ENCODE data around the gene RTL1.

Gene RTL1

DNA sequence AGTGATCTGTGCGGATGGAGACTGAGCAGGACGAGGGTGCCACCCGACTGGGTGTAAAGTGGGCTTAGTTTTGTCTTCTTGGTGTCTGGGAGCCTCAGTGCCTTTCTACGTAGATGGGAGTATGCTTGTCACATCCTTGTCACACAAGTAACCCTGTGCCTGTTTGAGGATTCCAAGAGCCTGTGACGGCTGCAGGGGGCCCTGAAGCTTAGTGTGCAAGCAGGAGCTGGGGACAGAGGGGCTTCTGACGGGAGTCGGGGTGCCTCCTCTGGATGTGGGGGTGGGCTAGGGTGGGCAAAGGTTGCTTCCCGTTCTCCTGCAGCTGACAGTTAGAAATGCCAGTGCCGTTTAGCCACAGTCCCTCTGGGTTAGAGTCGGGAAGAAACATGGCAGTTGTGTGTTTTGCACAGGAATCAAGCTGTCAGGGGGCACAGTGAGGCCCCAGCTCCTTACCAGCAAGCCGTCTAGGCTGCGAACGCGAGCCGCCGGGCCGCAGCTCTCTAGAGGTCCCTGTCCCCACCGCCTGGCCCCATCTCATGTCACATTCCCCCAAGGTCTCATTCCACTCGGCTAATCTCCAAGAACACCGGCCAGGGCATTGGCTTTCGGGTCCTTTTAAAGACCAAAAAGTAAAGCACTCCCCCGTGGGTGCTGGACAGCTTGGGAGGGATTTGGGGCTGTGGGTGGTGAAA is 7.0 kb downstream of the RTL1 start:
- Histone ChIP-seq H3K27me3 (ENCODE audit: control insufficient read depth in 1 of 2, insufficient read depth in 2 of 2, low read length in 2 of 2) (peaks cover 0 to 16% of the 10 kb centered on the region in 2 donors), H3K4me1 (ENCODE audit: insufficient read depth, low read length) (peaks cover 17% of the 10 kb centered on the region), H3K36me3 (ENCODE audit: insufficient read depth, low read length) (no peaks in the 10 kb centered on the region)

DNA sequence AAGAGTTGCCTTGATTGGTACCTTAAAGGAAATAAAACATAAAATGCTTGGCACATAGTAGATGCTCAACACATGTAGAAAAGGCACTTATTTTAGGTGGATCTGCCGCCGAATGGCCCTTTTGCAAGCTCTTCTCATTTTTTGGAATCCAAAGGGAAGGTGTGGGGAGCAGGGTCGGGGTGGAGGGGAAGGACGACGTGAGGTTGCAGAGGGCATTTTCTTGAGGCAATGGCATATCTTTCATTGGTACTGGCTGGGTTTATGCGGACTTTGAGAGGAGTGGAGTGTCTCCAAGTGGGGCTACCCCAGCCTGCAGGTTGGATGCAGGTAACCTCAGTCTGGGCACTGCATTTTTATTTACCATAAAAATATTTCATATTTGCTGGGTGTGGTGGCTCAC is 8.1 kb downstream of the RTL1 start:
- H3K9me3 ChIP-seq (ENCODE audit: low read length): no peaks in the 10 kb centered on the region
- H3K36me3 ChIP-seq (ENCODE audit: insufficient read depth, low read length): no peaks in the 10 kb centered on the region
- H3K27me3 ChIP-seq (ENCODE audit: control insufficient read depth in 1 of 2, insufficient read depth in 2 of 2, low read length in 2 of 2): peaks cover 0 to 13% of the 10 kb centered on the region in 2 donors
- H3K4me1 ChIP-seq (ENCODE audit: insufficient read depth, low read length): peaks cover 17% of the 10 kb centered on the region
- no peak overlapping the region for H3K9ac ChIP-seq (ENCODE audit: low read length)
- no peak overlapping the region for H3K4me3 ChIP-seq (ENCODE audit: low read depth in 1 of 2, low read length in 2 of 2)
- H3K27ac ChIP-seq (ENCODE audit: low read depth, low read length): no peak overlapping the region

More for the DNA sequence above, 7.0 kb downstream of the RTL1 start:
- H3K9me3 ChIP-seq (ENCODE audit: low read length): no peaks in the 10 kb centered on the region
- no peak overlapping the region for H3K27ac ChIP-seq (ENCODE audit: low read depth, low read length)
- H3K9ac ChIP-seq (ENCODE audit: low read length): no peak overlapping the region
- no peak overlapping the region for H3K4me3 ChIP-seq (ENCODE audit: low read depth in 1 of 2, low read length in 2 of 2)

DNA sequence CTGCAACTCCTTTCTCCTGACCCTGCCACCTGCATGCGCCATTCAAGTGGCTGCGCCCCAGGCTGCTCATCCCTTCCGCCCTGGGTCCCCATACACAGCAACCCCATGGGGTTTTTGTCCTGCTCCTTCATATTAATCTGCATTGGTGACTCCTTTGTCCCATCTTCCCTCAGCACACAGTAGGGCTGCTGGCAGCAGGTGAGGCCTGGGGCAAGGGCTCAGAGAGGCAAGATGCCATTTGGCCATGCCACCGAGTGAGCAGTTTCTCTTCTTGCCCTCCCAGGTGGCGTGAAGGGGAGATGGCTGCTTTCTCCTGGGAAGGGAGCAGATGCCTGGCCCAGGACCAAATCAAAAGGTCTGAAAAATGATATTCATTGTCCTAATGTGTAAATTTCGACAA is 9.1 kb downstream of the RTL1 start:
- H3K27me3 ChIP-seq (ENCODE audit: control insufficient read depth in 1 of 2, insufficient read depth in 2 of 2, low read length in 2 of 2): peaks cover 0 to 13% of the 10 kb centered on the region in 2 donors
- H3K4me1 ChIP-seq (ENCODE audit: insufficient read depth, low read length): peaks cover 7% of the 10 kb centered on the region
- no peak overlapping the region for H3K9ac ChIP-seq (ENCODE audit: low read length)
- H3K27ac ChIP-seq (ENCODE audit: low read depth, low read length): no peak overlapping the region
- no peaks in the 10 kb centered on the region for H3K9me3 ChIP-seq (ENCODE audit: low read length)
- H3K36me3 ChIP-seq (ENCODE audit: insufficient read depth, low read length): no peaks in the 10 kb centered on the region
- no peak overlapping the region for H3K4me3 ChIP-seq (ENCODE audit: low read depth in 1 of 2, low read length in 2 of 2)

DNA sequence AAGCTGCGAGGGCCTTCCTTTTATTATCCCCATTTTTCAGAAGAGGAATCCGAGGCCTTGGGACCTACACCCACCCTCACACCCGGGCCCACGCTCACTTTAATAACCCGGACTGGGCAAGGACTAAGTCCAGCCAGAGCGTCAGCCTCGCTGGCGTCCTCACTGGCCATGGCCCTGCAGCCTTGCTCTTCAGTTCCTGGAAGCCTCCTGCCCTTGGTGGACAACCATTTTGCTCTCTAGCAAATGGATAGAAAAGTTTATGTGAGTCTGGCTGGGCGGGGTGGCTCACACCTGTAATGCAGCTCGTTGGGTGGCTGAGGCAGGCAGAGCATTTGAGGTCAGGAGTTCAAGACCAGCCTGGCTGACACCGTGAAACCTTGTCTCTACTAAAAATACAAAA is 9.8 kb downstream of the RTL1 start:
- H3K4me1 ChIP-seq (ENCODE audit: insufficient read depth, low read length): peaks cover under 1% of the 10 kb centered on the region
- no peaks in the 10 kb centered on the region for H3K36me3 ChIP-seq (ENCODE audit: insufficient read depth, low read length)
- H3K9ac ChIP-seq (ENCODE audit: low read length): no peak overlapping the region
- no peak overlapping the region for H3K27ac ChIP-seq (ENCODE audit: low read depth, low read length)
- peaks cover 0 to 13% of the 10 kb centered on the region in 2 donors for H3K27me3 ChIP-seq (ENCODE audit: control insufficient read depth in 1 of 2, insufficient read depth in 2 of 2, low read length in 2 of 2)
- H3K9me3 ChIP-seq (ENCODE audit: low read length): no peaks in the 10 kb centered on the region
- H3K4me3 ChIP-seq (ENCODE audit: low read depth in 1 of 2, low read length in 2 of 2): no peak overlapping the region

DNA sequence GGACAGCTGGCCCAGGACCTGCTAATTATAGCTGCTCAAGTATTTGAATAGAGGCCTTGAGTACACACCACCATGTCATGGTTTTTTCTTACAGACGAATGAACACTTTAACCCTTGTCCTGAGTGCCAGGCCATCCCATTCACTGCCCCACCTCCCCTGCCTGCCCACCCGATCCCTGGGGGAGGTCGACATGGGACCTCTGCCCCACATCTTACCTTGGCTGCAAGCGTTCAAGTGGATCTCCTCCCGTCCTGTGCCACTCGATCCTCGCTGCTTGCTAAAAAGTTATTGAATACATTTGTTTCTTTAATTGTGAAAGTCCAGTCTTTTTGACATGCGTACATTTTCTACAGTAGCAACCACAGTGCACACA is 10.3 kb downstream of the RTL1 start:
- Histone ChIP-seq H3K36me3 (ENCODE audit: insufficient read depth, low read length) (no peaks in the 10 kb centered on the region), H3K27me3 (ENCODE audit: control insufficient read depth in 1 of 2, insufficient read depth in 2 of 2, low read length in 2 of 2) (peaks cover 0 to 13% of the 10 kb centered on the region in 2 donors), H3K4me3 (ENCODE audit: low read depth in 1 of 2, low read length in 2 of 2) (no peak overlapping the region), H3K27ac (ENCODE audit: low read depth, low read length) (no peak overlapping the region), H3K4me1 (ENCODE audit: insufficient read depth, low read length) (no peaks in the 10 kb centered on the region), H3K9me3 (ENCODE audit: low read length) (no peaks in the 10 kb centered on the region), H3K9ac (ENCODE audit: low read length) (no peak overlapping the region)

DNA sequence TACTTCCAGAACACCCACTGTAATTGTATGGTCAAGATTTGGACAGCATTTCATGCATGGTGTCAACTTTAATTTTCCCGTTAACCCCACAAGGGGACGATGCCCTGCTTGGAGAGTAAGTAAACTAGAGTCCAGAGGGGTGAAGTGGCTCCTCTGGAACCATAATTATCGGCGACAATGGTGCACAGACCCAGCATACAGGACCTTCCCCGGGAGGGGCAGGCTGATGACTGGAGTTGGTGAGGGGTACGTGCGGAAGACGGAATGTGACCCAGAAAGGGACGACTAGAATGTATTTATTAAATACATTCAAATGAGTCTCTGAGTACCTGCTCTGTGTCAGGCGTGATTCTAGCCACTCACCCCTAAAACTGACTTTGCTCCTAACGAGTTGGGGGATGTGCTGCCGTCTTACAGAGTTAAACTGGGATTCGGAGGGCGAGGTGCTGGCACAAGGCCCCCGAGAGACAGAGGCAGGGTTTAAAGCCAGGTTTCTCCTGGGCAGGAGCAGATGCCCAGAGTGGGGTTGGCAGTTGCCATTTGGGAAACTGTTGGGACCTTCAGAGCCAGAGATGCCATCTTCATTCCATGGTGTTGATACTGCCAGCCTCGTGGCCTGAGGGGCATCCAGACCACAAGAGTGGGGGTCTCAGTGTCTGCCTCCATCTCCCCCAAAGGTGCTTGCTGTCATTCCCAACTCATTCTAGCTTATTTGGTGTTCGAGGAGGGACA is 10.9 kb downstream of the RTL1 start:
- H3K9me3 ChIP-seq (ENCODE audit: low read length): no peaks in the 10 kb centered on the region
- H3K27me3 ChIP-seq (ENCODE audit: control insufficient read depth in 1 of 2, insufficient read depth in 2 of 2, low read length in 2 of 2): peaks cover 0 to 13% of the 10 kb centered on the region in 2 donors
- H3K4me1 ChIP-seq (ENCODE audit: insufficient read depth, low read length): no peaks in the 10 kb centered on the region
- H3K9ac ChIP-seq (ENCODE audit: low read length): no peak overlapping the region
- H3K4me3 ChIP-seq (ENCODE audit: low read depth in 1 of 2, low read length in 2 of 2): no peak overlapping the region
- no peaks in the 10 kb centered on the region for H3K36me3 ChIP-seq (ENCODE audit: insufficient read depth, low read length)
- H3K27ac ChIP-seq (ENCODE audit: low read depth, low read length): no peak overlapping the region

DNA sequence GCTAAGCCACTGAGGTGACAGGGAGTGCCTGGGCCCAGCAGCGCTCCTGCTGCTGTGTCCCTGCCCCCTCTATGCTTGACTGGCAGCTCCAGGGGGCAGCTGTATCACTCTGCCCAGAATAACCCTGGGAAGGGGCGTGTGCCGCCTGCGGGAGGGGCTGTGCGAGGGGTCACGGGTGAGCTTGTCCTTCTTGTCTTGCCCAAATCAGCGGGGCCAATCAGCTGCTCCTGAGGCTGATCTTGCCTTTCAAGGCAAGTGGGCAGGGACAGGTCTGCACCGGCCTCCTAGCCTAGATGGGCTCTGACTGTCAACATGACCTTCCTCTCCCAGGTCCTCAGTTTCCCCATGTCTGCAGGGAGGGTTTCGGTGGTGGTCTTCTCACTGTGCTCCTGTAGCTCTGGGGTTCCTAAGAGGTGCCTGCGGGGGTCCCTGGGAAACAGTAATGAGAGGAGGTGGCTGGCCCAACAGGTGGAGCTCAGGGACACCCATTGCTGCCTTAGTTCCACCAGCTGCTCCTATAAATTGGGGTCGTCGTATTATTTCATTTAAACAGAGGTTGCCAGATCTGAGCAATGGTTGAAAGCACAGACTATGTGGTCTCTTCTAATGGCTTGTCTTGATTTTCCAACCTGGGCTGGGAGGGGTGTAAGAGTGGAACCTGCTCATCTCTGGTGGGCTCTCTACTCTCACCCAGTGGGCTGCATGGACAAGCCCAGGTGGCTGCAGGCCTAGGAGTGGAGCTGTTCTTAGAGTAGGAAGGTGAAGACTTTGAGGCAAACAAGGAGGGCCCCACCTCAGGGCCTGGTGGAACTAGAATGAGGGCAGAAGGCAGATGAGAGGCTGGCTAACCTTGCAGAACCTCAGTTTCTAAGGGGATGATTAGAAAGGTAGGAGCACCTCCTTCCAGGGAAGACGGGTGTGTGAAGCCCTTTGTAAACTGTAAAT is 11.7 kb downstream of the RTL1 start:
- Histone ChIP-seq H3K9ac (ENCODE audit: low read length) (no peak overlapping the region), H3K36me3 (ENCODE audit: insufficient read depth, low read length) (no peaks in the 10 kb centered on the region), H3K27me3 (ENCODE audit: control insufficient read depth in 1 of 2, insufficient read depth in 2 of 2, low read length in 2 of 2) (peaks cover 0 to 13% of the 10 kb centered on the region in 2 donors), H3K4me3 (ENCODE audit: low read depth in 1 of 2, low read length in 2 of 2) (no peak overlapping the region), H3K27ac (ENCODE audit: low read depth, low read length) (no peak overlapping the region), H3K9me3 (ENCODE audit: low read length) (no peaks in the 10 kb centered on the region), H3K4me1 (ENCODE audit: insufficient read depth, low read length) (no peaks in the 10 kb centered on the region)

DNA sequence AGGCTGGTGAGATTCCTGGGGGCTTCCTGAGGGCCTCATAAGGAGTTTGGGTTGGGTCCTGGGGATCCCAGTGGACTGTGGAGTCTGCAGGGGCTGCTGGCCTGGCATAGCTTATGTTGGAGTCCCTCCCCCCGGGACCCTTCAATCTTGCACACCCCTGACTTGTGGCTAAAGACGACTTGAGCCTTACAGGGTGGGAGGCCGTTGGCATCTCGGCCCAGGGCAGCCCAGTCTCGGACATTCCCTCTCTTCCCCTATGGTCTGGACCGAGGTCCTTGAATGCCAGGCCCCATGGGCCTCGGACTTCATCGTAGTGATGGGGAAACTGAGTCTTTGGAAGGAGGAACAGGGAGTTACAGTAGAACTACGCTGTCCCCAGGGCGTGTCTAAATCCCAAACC is 12.5 kb downstream of the RTL1 start:
- no peaks in the 10 kb centered on the region for H3K36me3 ChIP-seq (ENCODE audit: insufficient read depth, low read length)
- H3K9me3 ChIP-seq (ENCODE audit: low read length): no peaks in the 10 kb centered on the region
- no peak overlapping the region for H3K9ac ChIP-seq (ENCODE audit: low read length)
- H3K27ac ChIP-seq (ENCODE audit: low read depth, low read length): no peak overlapping the region
- H3K4me3 ChIP-seq (ENCODE audit: low read depth in 1 of 2, low read length in 2 of 2): no peak overlapping the region
- peaks cover 0 to 13% of the 10 kb centered on the region in 2 donors for H3K27me3 ChIP-seq (ENCODE audit: control insufficient read depth in 1 of 2, insufficient read depth in 2 of 2, low read length in 2 of 2)
- H3K4me1 ChIP-seq (ENCODE audit: insufficient read depth, low read length): no peaks in the 10 kb centered on the region

DNA sequence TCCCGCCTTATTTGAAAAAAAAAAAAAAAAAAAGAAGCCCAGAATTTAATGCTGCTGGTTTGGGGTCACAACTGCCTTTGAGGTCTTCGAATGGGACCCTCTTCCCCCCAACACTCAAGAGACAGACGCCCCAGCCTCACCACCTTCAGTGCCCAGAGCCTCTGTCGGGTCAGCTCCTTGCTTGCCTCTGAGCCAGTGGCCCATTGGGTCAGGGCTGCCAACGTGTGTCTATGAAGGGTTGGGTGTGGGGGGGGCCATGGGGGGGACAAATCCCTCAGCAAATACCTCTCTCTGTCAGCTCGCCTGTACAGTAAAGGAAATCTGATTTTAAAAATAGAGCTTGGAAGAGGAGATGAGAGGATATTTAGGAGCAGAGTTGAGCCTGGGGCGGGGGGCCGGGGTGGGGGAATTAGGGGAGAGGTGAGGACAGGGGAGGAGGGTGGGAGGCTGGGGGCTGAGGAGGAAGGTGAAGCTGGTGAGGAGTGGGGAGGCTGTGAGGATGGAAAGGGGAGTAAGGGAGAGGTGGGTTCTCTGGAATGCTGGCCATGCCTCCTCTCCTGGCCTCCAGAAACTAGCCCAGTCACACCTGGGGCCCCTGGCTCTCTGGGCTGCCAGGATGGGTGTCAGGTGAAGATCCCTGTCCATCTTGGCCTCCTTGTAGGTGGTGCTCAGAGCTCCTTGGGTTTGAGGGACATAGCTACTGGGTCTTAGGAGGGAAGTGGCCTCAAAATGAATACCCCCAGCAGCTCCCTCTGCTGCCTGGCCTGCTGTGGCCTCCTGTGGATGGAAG is 13.3 kb downstream of the RTL1 start:
- no peak overlapping the region for H3K9ac ChIP-seq (ENCODE audit: low read length)
- H3K27me3 ChIP-seq (ENCODE audit: control insufficient read depth in 1 of 2, insufficient read depth in 2 of 2, low read length in 2 of 2): peaks cover 0 to 13% of the 10 kb centered on the region in 2 donors
- H3K4me3 ChIP-seq (ENCODE audit: low read depth in 1 of 2, low read length in 2 of 2): no peak overlapping the region
- H3K36me3 ChIP-seq (ENCODE audit: insufficient read depth, low read length): no peaks in the 10 kb centered on the region
- no peak overlapping the region for H3K27ac ChIP-seq (ENCODE audit: low read depth, low read length)
- H3K9me3 ChIP-seq (ENCODE audit: low read length): no peaks in the 10 kb centered on the region
- H3K4me1 ChIP-seq (ENCODE audit: insufficient read depth, low read length): no peaks in the 10 kb centered on the region

DNA sequence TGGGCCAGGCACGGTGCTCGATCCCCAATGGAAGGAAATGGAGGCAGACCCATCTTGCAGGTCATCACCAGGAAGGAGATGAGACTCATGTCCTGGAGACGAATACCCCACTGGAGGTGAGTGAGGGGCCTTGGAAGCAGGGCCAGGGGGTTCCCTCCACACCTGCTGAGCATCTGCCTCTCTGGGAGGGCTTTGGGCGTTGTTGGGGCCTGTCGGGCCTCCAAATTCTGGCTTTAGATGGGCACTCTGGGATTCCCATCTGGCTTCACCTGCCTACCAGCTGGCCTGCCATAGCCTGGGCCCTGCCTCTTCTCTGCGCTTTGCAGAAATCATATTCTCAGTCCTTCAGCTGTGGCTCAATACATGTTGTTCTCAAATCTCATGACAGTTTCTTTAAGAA is 13.9 kb downstream of the RTL1 start:
- H3K9me3 ChIP-seq (ENCODE audit: low read length): no peaks in the 10 kb centered on the region
- H3K36me3 ChIP-seq (ENCODE audit: insufficient read depth, low read length): no peaks in the 10 kb centered on the region
- H3K4me1 ChIP-seq (ENCODE audit: insufficient read depth, low read length): no peaks in the 10 kb centered on the region
- no peak overlapping the region for H3K4me3 ChIP-seq (ENCODE audit: low read depth in 1 of 2, low read length in 2 of 2)
- no peak overlapping the region for H3K9ac ChIP-seq (ENCODE audit: low read length)
- H3K27me3 ChIP-seq (ENCODE audit: control insufficient read depth in 1 of 2, insufficient read depth in 2 of 2, low read length in 2 of 2): peaks cover 0 to 12% of the 10 kb centered on the region in 2 donors
- no peak overlapping the region for H3K27ac ChIP-seq (ENCODE audit: low read depth, low read length)
